SU-DHL-6 (cell line): ENCODE measurements around the gene PRKAR2A.

Experiments
- H2AFZ ChIP-seq: fragments of 200-600 bp; sonication (generic); 2 replicates; pipeline ENCODE4 v1.6.1; 2014; ENCODE audit warnings: low read depth, mild to moderate bottlenecking, moderate library complexity, mixed read lengths, antibody characterized with exemption, low read length; ENCODE audit not compliant: severe bottlenecking
- H3F3A ChIP-seq: fragments of 200-600 bp; shearing (Covaris generic); 2 replicates; pipeline ENCODE4 v1.6.0; 2016; ENCODE audit warnings: antibody characterized with exemption, mild to moderate bottlenecking; ENCODE audit not compliant: insufficient read depth
- H3K27ac ChIP-seq: fragments of 200-600 bp; sonication (generic); 2 replicates; pipeline ENCODE4 v1.5.1; 2016; ENCODE audit warnings: low read depth, mild to moderate bottlenecking, low read length, moderate library complexity, mixed read lengths
- H3K27me3 ChIP-seq: fragments of 200-600 bp; sonication (generic), shearing (Covaris generic); 2 replicates; pipeline ENCODE4 v1.6.0; 2014; ENCODE audit warnings: mild to moderate bottlenecking, low read length
- H3K36me3 ChIP-seq: fragments of 200-600 bp; sonication (generic); 2 replicates; pipeline ENCODE4 v1.6.1; 2014; ENCODE audit warnings: mild to moderate bottlenecking, low read length, mixed read lengths
- H3K4me2 ChIP-seq: fragments of 300-600, 200-600 bp; shearing (Covaris generic), sonication (generic); 2 replicates; pipeline ENCODE4 v1.6.0; 2014; ENCODE audit warnings: low read length, low read depth, mild to moderate bottlenecking; ENCODE audit not compliant: poor library complexity, severe bottlenecking
- H3K4me3 ChIP-seq: fragments of 200-600 bp; sonication (generic); 2 replicates; pipeline ENCODE4 v1.5.1; 2014; ENCODE audit warnings: antibody characterized with exemption, low read length, mild to moderate bottlenecking, mixed read lengths; ENCODE audit not compliant: insufficient read depth, poor library complexity, severe bottlenecking
- H3K79me2 ChIP-seq: fragments of 200-600 bp; sonication (generic); 2 replicates; pipeline ENCODE4 v1.6.1; 2014; ENCODE audit warnings: mild to moderate bottlenecking, low read length, moderate library complexity; ENCODE audit not compliant: insufficient read depth
- H3K9ac ChIP-seq: fragments of 200-600 bp; sonication (generic); 2 replicates; pipeline ENCODE4 v1.7.0; 2014; ENCODE audit warnings: mild to moderate bottlenecking, low read length
- H3K9me2 ChIP-seq: fragments of 200-600 bp; sonication (generic); replicated peaks from 2 replicates; pipeline ENCODE4 v1.6.1; 2014; ENCODE audit warnings: low read length; ENCODE audit not compliant: insufficient read depth
- H3K9me3 ChIP-seq: fragments of 200-600 bp; sonication (generic); 2 replicates; pipeline ENCODE4 v1.6.1; 2014; ENCODE audit warnings: low read length, mixed read lengths; ENCODE audit not compliant: insufficient read depth
- H4K20me1 ChIP-seq: fragments of 200-600 bp; sonication (generic); 2 replicates; pipeline ENCODE4 v1.6.1; 2014; ENCODE audit warnings: low read depth, mild to moderate bottlenecking, antibody characterized with exemption, low read length, moderate library complexity, mixed read lengths
- EZH2phosphoT487 ChIP-seq: fragments of 200-600 bp; sonication (generic), shearing (Covaris generic); conservative IDR thresholded peaks from 2 replicates; pipeline ENCODE4 v1.6.1; 2018; ENCODE audit warnings: mild to moderate bottlenecking, antibody characterized with exemption, low read length, moderate library complexity, mixed read lengths
- TF ChIP-seq, protein P1 (sequence below): fragments of 200-600 bp; sonication (generic); IDR thresholded peaks from one replicate; pipeline ENCODE4 v1.5.1; 2017; ENCODE audit warnings: antibody characterized with exemption, mild to moderate bottlenecking, low read length, moderate library complexity; ENCODE audit not compliant: insufficient read depth, poor library complexity, severe bottlenecking

Gene PRKAR2A

DNA sequence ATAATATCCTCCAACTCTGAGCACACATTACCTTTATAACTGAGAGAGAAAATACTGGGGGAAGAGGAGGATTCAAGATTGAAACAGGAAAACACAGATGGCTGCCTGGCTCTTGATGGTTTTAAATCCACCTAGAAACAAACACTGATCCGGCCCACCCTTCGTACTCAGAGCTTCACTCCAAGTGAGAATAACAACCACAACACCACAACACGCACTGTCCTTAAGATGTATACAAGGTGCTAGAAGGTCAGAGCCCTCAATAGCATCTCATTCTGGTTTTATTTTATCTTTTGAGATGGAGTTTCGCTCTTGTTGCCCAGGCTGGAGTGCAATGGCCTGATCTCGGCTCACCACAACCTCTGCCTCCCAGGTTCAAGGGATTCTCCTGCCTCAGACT, 140.5 kb downstream of the PRKAR2A start:
- Histone ChIP-seq H3K9ac (no peak overlapping the region), H3F3A (0 out of 2 replicates have a peak, but pooled peaks cover 6% of the 10 kb centered on the region), H3K4me3 (no peak overlapping the region), H3K79me2 (peaks cover 96% of the 10 kb centered on the region), H3K9me3 (no peaks in the 10 kb centered on the region), H3K36me3 (peaks cover 6% of the 10 kb centered on the region; the same call in 1 of the 2 replicates), H4K20me1 (peaks cover 14% of the 10 kb centered on the region; the same call in 1 of the 2 replicates), H3K4me2 (no peak overlapping the region), H3K27ac (no peak overlapping the region), H3K9me2 (no peaks in the 10 kb centered on the region), H3K27me3 (no peaks in the 10 kb centered on the region), H2AFZ (no peak overlapping the region)
- TF ChIP-seq EZH2phosphoT487 = no peak
- TF ChIP-seq, protein P1, sequence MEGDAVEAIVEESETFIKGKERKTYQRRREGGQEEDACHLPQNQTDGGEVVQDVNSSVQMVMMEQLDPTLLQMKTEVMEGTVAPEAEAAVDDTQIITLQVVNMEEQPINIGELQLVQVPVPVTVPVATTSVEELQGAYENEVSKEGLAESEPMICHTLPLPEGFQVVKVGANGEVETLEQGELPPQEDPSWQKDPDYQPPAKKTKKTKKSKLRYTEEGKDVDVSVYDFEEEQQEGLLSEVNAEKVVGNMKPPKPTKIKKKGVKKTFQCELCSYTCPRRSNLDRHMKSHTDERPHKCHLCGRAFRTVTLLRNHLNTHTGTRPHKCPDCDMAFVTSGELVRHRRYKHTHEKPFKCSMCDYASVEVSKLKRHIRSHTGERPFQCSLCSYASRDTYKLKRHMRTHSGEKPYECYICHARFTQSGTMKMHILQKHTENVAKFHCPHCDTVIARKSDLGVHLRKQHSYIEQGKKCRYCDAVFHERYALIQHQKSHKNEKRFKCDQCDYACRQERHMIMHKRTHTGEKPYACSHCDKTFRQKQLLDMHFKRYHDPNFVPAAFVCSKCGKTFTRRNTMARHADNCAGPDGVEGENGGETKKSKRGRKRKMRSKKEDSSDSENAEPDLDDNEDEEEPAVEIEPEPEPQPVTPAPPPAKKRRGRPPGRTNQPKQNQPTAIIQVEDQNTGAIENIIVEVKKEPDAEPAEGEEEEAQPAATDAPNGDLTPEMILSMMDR = no peak

GRCh38 chr3:48702320-48702920, 145.3 kb downstream of the PRKAR2A start:
- peaks cover 13% of the 10 kb centered on the region for H4K20me1 ChIP-seq
- peaks cover 97% of the 10 kb centered on the region for H3K79me2 ChIP-seq
- H3K4me3 ChIP-seq = no peak overlapping the region
- no peaks in the 10 kb centered on the region; the same call in 1 of the 2 replicates for H3K36me3 ChIP-seq
- no peak overlapping the region for H3K27ac ChIP-seq
- H3K4me2 ChIP-seq = no peak overlapping the region
- H3K9me3 ChIP-seq = no peaks in the 10 kb centered on the region
- no peak overlapping the region for H2AFZ ChIP-seq
- H3K9ac ChIP-seq = no peak overlapping the region
- no peaks in the 10 kb centered on the region for H3K9me2 ChIP-seq
- no peaks in the 10 kb centered on the region for H3F3A ChIP-seq
- TF ChIP-seq, protein P1 = no peak
- no peak for TF ChIP-seq EZH2phosphoT487
- H3K27me3 ChIP-seq = no peaks in the 10 kb centered on the region

DNA sequence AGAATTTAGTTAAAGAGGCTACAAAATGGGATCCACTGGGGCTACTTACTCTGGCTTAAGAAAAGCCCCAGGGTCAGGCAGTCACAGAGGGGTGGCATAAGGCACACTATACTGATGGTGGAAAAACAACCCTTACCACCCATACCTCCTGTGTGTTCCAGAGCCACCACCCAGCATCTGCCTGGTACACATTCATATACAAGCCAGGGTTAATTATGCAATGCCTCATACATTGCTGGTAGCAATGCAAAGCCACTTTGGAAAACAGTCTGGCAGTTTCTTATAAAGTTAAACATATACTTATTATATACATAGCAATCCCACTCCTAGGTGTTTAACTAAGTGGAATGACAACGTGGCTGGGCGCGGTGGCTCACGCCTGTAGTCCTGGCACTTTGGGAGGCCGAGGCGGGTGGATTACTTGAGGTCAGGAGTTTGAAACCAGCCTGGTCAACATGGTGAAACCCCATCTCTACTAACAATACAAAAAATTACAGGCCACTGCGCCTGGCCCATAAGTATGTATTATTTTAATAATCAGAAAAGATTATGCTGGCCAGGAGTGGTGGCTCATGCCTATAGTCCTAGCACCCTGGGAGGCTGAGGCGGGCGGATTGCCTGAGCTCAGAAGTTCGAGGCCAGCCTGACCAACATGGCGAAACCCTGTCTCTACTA, 146.8 kb downstream of the PRKAR2A start:
- Histone ChIP-seq H3K27ac (no peak overlapping the region), H3K9me3 (no peaks in the 10 kb centered on the region), H2AFZ (no peak overlapping the region), H3K4me3 (no peak overlapping the region), H3K9ac (no peak overlapping the region), H3K36me3 (peaks cover 4% of the 10 kb centered on the region; the same call in 1 of the 2 replicates), H3K9me2 (no peaks in the 10 kb centered on the region), H3K27me3 (no peaks in the 10 kb centered on the region), H4K20me1 (peaks cover 17% of the 10 kb centered on the region), H3K4me2 (no peak overlapping the region), H3F3A (no peaks in the 10 kb centered on the region), H3K79me2 (peaks cover 97% of the 10 kb centered on the region)
- TF ChIP-seq, protein P1 = no peak
- no peak for TF ChIP-seq EZH2phosphoT487
